ENCODE results near the gene C2CD4A. TPM values are rescaled to one million over a fixed set of nuclear protein-coding genes. Genes with fewer than 3 reads are reported as not detected.

The C2CD4A gene
- total and polyA plus RNA-seq, 2 donors (not counting 3 experiments of a cell fraction or from before 2014, with no cell fraction given): 0.33 to 0.46 TPM

GRCh38 chr15:62058327-62059028 is 8.3 kb upstream of the C2CD4A start:
- CTCF ChIA-PET: interaction anchor here (0.7 to 3.5 kb wide), 15 partner anchors 12 to 249 kb away, joined by 3 to 27 read pairs (median 8); no protein-coding TSS in a partner anchor
- H3K4me2 ChIP-seq (ENCODE audit: insufficient read depth, low read length): peak overlapping the region; percentile 99
- H2AFZ ChIP-seq (ENCODE audit: low read depth, low read length): no peak overlapping the region
- TF ChIP-seq POLR2A (IDR thresholded peaks at IDR 0.05; ENCODE audit: low read depth, low read length) (no peak), JUN (IDR thresholded peaks at IDR 0.05; ENCODE audit: borderline replicate concordance, insufficient read depth, insufficient read length, low read depth) (no peak), POLR2AphosphoS5 (IDR thresholded peaks at IDR 0.05; ENCODE audit: insufficient read depth, low read depth, low read length) (no peak), CTCF (IDR thresholded peaks at IDR 0.05; ENCODE audit: extremely low read depth in 1 of 2, insufficient read depth in 1 of 2, low read depth in 1 of 2, low read length in 2 of 2) (no peak), EZH2 (IDR thresholded peaks at IDR 0.05; ENCODE audit: borderline replicate concordance, low read depth, low read length, severe bottlenecking) (no peak), GATA2 (IDR thresholded peaks at IDR 0.05; ENCODE audit: insufficient read depth, insufficient read length, low read depth, low read length) (no peak)
- intact Hi-C loops (cut with micrococcal nuclease) (no loop called here), dilution Hi-C loops (cut with MboI; ENCODE audit: extremely low pct_ligation_motif_present, low sequenced_read_pairs) (no loop called here)
- peaks cover 15% of the 10 kb centered on the region for H3K4me1 ChIP-seq (ENCODE audit: control insufficient read depth, extremely low read depth, insufficient read depth, low read length)
- no peaks in the 10 kb centered on the region for H3K27me3 ChIP-seq (ENCODE audit: control insufficient read depth in 2 of 2, insufficient read depth in 2 of 2, low read length in 2 of 2)
- no peaks in the 10 kb centered on the region for H3K9me3 ChIP-seq (replicated peaks; ENCODE audit: control insufficient read depth, insufficient read depth, low read length)
- BruUV-seq (replicated peaks): no TSS peak
- H3K36me3 ChIP-seq (ENCODE audit: control insufficient read depth in 2 of 2, extremely low read depth in 1 of 2, insufficient read depth in 2 of 2, low read length in 2 of 2): no peaks in the 10 kb centered on the region
- H3K4me3 ChIP-seq (replicated peaks in 1 of 3; ENCODE audit: insufficient read depth in 1 of 3, low read depth in 1 of 3, low read length in 3 of 3): no peak overlapping the region
- DNase-seq (ENCODE audit: low read depth, low spot score) (no peak), FAIRE-seq (no peak)
- H3K27ac ChIP-seq (ENCODE audit: insufficient read depth, low read depth, low read length): no peak overlapping the region
- POLR2A ChIA-PET: no interaction called here
- no peaks in the 10 kb centered on the region for H4K20me1 ChIP-seq (replicated peaks; ENCODE audit: control insufficient read depth, extremely low read depth, insufficient read depth, low read length)
- H3K79me2 ChIP-seq (ENCODE audit: control insufficient read depth, insufficient read depth, low read length): peaks cover 43% of the 10 kb centered on the region
- no peak overlapping the region for H3K9ac ChIP-seq (replicated peaks; ENCODE audit: extremely low read depth, insufficient read depth, low read length)
- H3K9me1 ChIP-seq (replicated peaks; ENCODE audit: control insufficient read depth, extremely low read depth, insufficient read depth, low read length): no peaks in the 10 kb centered on the region
